Measurements from ENCODE around the gene OSBPL10. TPM values are rescaled to one million over a fixed set of nuclear protein-coding genes. Genes with fewer than 3 reads are reported as not detected.

The OSBPL10 gene
- total and polyA plus RNA-seq, 8 donors, result 26.6 to 42.6 (median 38.6) TPM

- no peak for TF ChIP-seq CTCF (IDR thresholded peaks at IDR 0.05)
- H3K4me1 ChIP-seq, result no peaks in the 10 kb centered on the region
- H3K4me3 ChIP-seq, result no peak overlapping the region
- peaks cover 0 to 13% of the 10 kb centered on the region in 2 donors for H3K36me3 ChIP-seq
- ATAC-seq (no peak), DNase-seq (no peak)
- no peak overlapping the region for H3K27ac ChIP-seq
- no peaks in the 10 kb centered on the region for H3K27me3 ChIP-seq
- intact Hi-C loops (cut with DNase I), result no loop called here
- H3K9me3 ChIP-seq, result peaks cover 0 to 84% of the 10 kb centered on the region in 2 donors
Measured at GRCh38 chr3:31652296-31652695, 328.8 kb downstream of the OSBPL10 start.

- TF ChIP-seq CTCF (IDR thresholded peaks at IDR 0.05), result no peak
- intact Hi-C loops (cut with DNase I), result no loop called here
- Histone ChIP-seq H3K36me3 (peaks cover 0 to 23% of the 10 kb centered on the region in 2 donors), H3K27me3 (no peaks in the 10 kb centered on the region), H3K27ac (no peak overlapping the region), H3K4me1 (no peaks in the 10 kb centered on the region), H3K9me3 (peaks cover 0 to 49% of the 10 kb centered on the region in 2 donors), H3K4me3 (no peak overlapping the region)
- DNase-seq (no peak), ATAC-seq (no peak)
Measured at GRCh38 chr3:31648286-31648968, 332.6 kb downstream of the OSBPL10 start.

GRCh38 chr3:31645256-31645655 is 335.8 kb downstream of the OSBPL10 start:
- no peak overlapping the region for H3K4me3 ChIP-seq
- ATAC-seq (no peak), DNase-seq (no peak)
- intact Hi-C loops (cut with DNase I), result no loop called here
- H3K27ac ChIP-seq, result no peak overlapping the region
- no peaks in the 10 kb centered on the region for H3K4me1 ChIP-seq
- no peak for TF ChIP-seq CTCF (IDR thresholded peaks at IDR 0.05)
- peaks cover 0 to 23% of the 10 kb centered on the region in 2 donors for H3K36me3 ChIP-seq
- no peaks in the 10 kb centered on the region for H3K27me3 ChIP-seq
- H3K9me3 ChIP-seq, result peaks cover 0 to 18% of the 10 kb centered on the region in 2 donors

- Histone ChIP-seq H3K4me3 (no peak overlapping the region), H3K27me3 (no peaks in the 10 kb centered on the region), H3K27ac (no peak overlapping the region), H3K4me1 (peaks cover 0 to 6% of the 10 kb centered on the region in 2 donors), H3K36me3 (peaks cover 0 to 7% of the 10 kb centered on the region in 2 donors), H3K9me3 (no peaks in the 10 kb centered on the region)
- intact Hi-C loops (cut with DNase I), result no loop called here
- ATAC-seq (no peak), DNase-seq (no peak)
- TF ChIP-seq CTCF (IDR thresholded peaks at IDR 0.05), result no peak
Measured at GRCh38 chr3:31639828-31640227, 341.2 kb downstream of the OSBPL10 start.

- TF ChIP-seq CTCF (IDR thresholded peaks at IDR 0.05), result no peak
- Histone ChIP-seq H3K9me3 (no peaks in the 10 kb centered on the region), H3K27me3 (no peaks in the 10 kb centered on the region), H3K27ac (no peak overlapping the region), H3K4me1 (peaks cover 0 to 6% of the 10 kb centered on the region in 2 donors), H3K36me3 (peaks cover 0 to 17% of the 10 kb centered on the region in 2 donors), H3K4me3 (no peak overlapping the region)
- DNase-seq (no peak), ATAC-seq (no peak)
- intact Hi-C loops (cut with DNase I), result no loop called here
Measured at GRCh38 chr3:31636694-31637442, 344.2 kb downstream of the OSBPL10 start.
